ENCODE measurements around the gene NRSN2.

Gene NRSN2

DNA sequence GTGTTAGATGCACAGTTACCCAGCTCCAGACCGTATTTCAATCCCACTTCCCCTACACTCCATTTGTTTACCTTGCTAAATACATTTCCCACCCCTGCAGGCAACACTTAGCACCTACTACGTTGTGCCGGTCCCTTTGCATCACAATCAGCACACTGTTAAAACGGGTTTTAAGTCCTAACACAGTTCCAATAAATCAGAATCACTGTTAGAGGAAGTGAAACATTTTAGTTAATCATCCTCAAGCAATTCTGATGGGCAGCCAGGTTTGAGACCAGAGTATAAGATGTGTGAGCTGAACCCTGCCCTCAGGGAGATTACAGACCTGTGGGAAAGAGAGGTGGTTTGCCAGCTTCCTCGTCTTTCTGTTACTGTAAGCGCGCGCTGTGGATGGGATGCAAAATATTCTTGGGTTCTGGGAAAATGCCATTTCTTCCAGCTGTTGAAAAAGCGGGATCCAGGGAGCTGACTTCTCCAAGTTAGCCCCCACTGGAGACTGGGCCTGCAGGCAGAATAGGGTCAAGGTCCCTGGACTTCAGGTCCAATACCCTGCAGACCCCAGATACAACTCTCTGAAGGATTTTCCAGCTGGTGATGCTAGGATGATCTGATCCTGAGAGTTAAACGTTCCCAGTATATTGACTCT, 46.4 kb upstream of the NRSN2 start:
- no peak for DNase-seq (ENCODE audit: low read depth in 1 of 2, low spot score in 1 of 2)
- Histone ChIP-seq H3K27ac (replicated peaks) (no peak overlapping the region), H3K27me3 (ENCODE audit: insufficient read depth, poor library complexity, severe bottlenecking) (no peaks in the 10 kb centered on the region), H3K4me3 (replicated peaks; ENCODE audit: insufficient read depth, low read length) (no peak overlapping the region)
- peak; percentile 32; the same call in 1 of the 2 replicates for TF ChIP-seq SPI1 (IDR thresholded peaks at IDR 0.05; ENCODE audit: borderline replicate concordance, low read depth)
- TF ChIP-seq, protein P1, sequence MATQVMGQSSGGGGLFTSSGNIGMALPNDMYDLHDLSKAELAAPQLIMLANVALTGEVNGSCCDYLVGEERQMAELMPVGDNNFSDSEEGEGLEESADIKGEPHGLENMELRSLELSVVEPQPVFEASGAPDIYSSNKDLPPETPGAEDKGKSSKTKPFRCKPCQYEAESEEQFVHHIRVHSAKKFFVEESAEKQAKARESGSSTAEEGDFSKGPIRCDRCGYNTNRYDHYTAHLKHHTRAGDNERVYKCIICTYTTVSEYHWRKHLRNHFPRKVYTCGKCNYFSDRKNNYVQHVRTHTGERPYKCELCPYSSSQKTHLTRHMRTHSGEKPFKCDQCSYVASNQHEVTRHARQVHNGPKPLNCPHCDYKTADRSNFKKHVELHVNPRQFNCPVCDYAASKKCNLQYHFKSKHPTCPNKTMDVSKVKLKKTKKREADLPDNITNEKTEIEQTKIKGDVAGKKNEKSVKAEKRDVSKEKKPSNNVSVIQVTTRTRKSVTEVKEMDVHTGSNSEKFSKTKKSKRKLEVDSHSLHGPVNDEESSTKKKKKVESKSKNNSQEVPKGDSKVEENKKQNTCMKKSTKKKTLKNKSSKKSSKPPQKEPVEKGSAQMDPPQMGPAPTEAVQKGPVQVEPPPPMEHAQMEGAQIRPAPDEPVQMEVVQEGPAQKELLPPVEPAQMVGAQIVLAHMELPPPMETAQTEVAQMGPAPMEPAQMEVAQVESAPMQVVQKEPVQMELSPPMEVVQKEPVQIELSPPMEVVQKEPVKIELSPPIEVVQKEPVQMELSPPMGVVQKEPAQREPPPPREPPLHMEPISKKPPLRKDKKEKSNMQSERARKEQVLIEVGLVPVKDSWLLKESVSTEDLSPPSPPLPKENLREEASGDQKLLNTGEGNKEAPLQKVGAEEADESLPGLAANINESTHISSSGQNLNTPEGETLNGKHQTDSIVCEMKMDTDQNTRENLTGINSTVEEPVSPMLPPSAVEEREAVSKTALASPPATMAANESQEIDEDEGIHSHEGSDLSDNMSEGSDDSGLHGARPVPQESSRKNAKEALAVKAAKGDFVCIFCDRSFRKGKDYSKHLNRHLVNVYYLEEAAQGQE (IDR thresholded peaks at IDR 0.05; ENCODE audit: insufficient replicate concordance, low read depth), result no peak

DNA sequence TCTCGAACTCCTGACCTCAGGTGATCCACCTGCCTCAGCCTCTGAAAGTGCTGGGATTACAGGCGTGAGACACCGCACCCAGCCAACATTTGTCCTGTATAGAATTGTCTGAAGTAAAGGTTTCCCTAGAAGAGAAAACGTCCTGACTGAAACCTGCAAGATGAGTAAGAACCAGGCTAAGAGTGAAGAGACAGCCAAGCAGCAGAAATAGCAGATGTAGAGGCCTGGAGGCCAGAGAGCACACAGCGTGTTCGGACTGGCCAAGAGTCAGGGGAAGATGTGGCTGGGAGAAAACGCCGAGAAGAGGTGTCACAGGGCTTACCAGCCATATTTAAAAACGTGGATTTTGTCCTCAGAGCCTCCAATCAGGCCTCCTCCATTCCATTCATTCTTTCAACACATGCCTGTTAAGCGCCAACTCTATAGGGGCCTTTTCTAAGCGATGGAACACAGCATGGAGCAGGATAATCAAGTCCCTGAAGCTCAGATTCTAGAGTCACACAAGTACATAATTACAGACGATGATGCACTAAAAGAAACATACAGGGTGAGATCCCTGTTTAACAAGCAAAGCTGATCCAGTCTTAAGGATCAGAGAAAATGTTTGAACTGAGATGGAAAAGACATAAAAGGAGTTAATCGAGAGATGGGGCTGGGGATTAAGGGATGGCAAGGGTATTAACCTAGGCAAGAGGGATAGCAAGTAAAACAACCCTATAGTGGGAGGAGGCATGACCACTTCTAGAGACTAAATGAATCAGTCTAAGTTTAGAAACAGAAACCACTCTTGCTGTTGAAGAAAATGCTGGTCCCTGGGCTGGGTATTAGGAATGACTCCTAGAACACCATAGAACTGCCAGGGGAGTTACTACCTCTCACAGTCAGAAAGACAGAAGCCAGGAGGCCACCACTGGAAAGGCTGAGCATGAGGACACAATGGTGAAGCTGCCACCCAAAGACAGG, 44.7 kb upstream of the NRSN2 start:
- DNase-seq (ENCODE audit: low read depth in 1 of 2, low spot score in 1 of 2), result no peak
- H3K27me3 ChIP-seq (ENCODE audit: insufficient read depth, poor library complexity, severe bottlenecking), result no peaks in the 10 kb centered on the region
- TF ChIP-seq, protein P2, sequence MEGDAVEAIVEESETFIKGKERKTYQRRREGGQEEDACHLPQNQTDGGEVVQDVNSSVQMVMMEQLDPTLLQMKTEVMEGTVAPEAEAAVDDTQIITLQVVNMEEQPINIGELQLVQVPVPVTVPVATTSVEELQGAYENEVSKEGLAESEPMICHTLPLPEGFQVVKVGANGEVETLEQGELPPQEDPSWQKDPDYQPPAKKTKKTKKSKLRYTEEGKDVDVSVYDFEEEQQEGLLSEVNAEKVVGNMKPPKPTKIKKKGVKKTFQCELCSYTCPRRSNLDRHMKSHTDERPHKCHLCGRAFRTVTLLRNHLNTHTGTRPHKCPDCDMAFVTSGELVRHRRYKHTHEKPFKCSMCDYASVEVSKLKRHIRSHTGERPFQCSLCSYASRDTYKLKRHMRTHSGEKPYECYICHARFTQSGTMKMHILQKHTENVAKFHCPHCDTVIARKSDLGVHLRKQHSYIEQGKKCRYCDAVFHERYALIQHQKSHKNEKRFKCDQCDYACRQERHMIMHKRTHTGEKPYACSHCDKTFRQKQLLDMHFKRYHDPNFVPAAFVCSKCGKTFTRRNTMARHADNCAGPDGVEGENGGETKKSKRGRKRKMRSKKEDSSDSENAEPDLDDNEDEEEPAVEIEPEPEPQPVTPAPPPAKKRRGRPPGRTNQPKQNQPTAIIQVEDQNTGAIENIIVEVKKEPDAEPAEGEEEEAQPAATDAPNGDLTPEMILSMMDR (IDR thresholded peaks at IDR 0.05; ENCODE audit: insufficient read depth, low read length), result no peak
- no peak for TF ChIP-seq POLR2AphosphoS5 (IDR thresholded peaks at IDR 0.05; ENCODE audit: low read depth)
- TF ChIP-seq GABPA (IDR thresholded peaks at IDR 0.05; ENCODE audit: low read depth), result no peak
- TF ChIP-seq SPI1 (IDR thresholded peaks at IDR 0.05; ENCODE audit: borderline replicate concordance, low read depth), result no peak
- TF ChIP-seq, protein P1 (IDR thresholded peaks at IDR 0.05; ENCODE audit: insufficient replicate concordance, low read depth), result no peak
- H3K27ac ChIP-seq (replicated peaks), result no peak overlapping the region
- H3K4me3 ChIP-seq (replicated peaks; ENCODE audit: insufficient read depth, low read length), result no peak overlapping the region

DNA sequence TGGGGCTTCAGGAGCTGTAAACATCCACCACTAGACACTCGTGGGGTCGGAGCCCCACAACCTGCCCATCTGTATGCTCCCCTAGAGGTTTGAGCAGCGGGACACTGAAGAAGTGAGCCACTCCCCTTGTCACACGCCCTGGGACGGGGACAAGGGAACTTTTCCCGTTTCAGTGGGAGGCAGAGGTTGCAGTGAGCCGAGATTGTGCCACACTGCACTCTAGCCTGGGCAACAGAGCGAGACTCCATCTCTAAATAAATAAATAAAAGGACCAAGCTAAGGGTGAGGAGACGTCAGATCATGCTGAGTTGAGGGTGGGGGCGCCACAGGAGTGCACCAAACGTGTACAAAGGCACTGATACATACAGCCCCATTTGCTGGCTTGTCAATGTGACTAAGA, 41.2 kb upstream of the NRSN2 start:
- no peak for DNase-seq (ENCODE audit: low read depth in 1 of 2, low spot score in 1 of 2)
- no peak overlapping the region for H3K27ac ChIP-seq (replicated peaks)
- no peaks in the 10 kb centered on the region for H3K27me3 ChIP-seq (ENCODE audit: insufficient read depth, poor library complexity, severe bottlenecking)
- H3K4me3 ChIP-seq (replicated peaks; ENCODE audit: insufficient read depth, low read length), result no peak overlapping the region
- TF ChIP-seq, protein P2 (IDR thresholded peaks at IDR 0.05; ENCODE audit: insufficient read depth, low read length), result no peak
- TF ChIP-seq GABPA (IDR thresholded peaks at IDR 0.05; ENCODE audit: low read depth), result no peak

DNA sequence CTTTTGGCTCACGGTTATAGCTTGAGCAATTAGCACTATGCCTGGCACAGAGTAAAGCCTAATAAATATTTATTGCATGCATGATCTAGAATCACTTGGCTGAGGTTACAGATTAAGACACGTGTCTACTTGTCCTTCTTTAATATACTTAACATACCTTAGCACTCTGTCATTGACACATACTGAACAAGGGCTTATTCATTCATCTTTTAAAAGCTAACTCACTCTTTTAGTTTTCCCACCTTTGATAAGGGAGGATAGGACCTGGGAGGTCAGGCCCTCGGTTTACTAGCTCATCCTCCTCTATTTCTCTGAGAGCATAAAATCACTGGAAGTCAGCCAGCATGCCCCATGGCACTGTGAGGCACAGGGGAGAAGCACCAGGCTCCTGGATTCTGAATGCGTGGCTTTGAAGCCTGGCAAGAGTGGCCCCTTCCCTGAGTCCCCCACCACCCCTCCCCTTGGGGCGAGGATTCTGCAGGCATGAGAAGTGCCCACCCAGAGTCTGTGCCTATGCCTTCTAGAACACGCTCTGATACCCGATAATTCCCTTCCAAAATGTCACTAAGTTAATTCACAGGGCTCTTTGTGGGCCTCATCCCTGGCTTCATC, 38.4 kb upstream of the NRSN2 start:
- H3K27ac ChIP-seq (replicated peaks), result no peak overlapping the region
- no peak for DNase-seq (ENCODE audit: low read depth in 1 of 2, low spot score in 1 of 2)
- TF ChIP-seq POLR2AphosphoS5 (IDR thresholded peaks at IDR 0.05; ENCODE audit: low read depth) (no peak), GABPA (IDR thresholded peaks at IDR 0.05; ENCODE audit: low read depth) (no peak), SPI1 (IDR thresholded peaks at IDR 0.05; ENCODE audit: borderline replicate concordance, low read depth) (no peak)
- TF ChIP-seq, protein P2 (IDR thresholded peaks at IDR 0.05; ENCODE audit: insufficient read depth, low read length), result no peak
- TF ChIP-seq, protein P1 (IDR thresholded peaks at IDR 0.05; ENCODE audit: insufficient replicate concordance, low read depth), result no peak
- H3K4me3 ChIP-seq (replicated peaks; ENCODE audit: insufficient read depth, low read length), result no peak overlapping the region
- no peaks in the 10 kb centered on the region for H3K27me3 ChIP-seq (ENCODE audit: insufficient read depth, poor library complexity, severe bottlenecking)
